ENCODE data around the gene XRN1. TPM values are rescaled to one million over a fixed set of nuclear protein-coding genes. Genes with fewer than 3 reads are reported as not detected.
A peak's percentile ranks its signal among the peaks of the same experiment; 100 is the strongest.

The XRN1 gene
- total RNA-seq (45.6 TPM), polyA plus RNA-seq (ENCODE audit: insufficient read depth, low read depth, low replicate concordance) (2.8 TPM)
- long read RNA-seq, donor 1 = 0 reads
- long read RNA-seq, donor 2, partial matches to known transcripts = 10 of 11 reads
- long read RNA-seq, donor 2, other reads (novel, unspliced or antisense) = 0 of 11 reads
- long read RNA-seq, donor 3 = 0 reads
- long read RNA-seq, donor 4 = 0 reads
- long read RNA-seq, donor 5 = 0 reads
- long read RNA-seq, donor 6 = 0 reads
- long read RNA-seq, donor 7, partial matches to known transcripts = 0 of 5 reads
- long read RNA-seq, donor 7, other reads (novel, unspliced or antisense) = 4 of 5 reads
- long read RNA-seq, donor 8 = 0 reads
- long read RNA-seq, donor 9 = 0 reads
- long read RNA-seq, donor 10, partial matches to known transcripts = 0 of 4 reads
- long read RNA-seq, donor 10, other reads (novel, unspliced or antisense) = 0 of 4 reads

GRCh38 chr3:142447852-142448823 is at the start of gene XRN1:
TSS of gene XRN1 (minus strand) at chr3:142448037. CDS start at chr3:142447944, 93 bp downstream.
- no peak for FAIRE-seq
- Histone ChIP-seq H3K4me3 (ENCODE audit: low read length in 3 of 3) (peak within 1 kb of the TSS; percentile 84 to 98 (median 94)), H3K9ac (ENCODE audit: low read length in 3 of 3) (peak within 1 kb of the TSS; percentile 88 to 100 (median 100)), H3K9me3 (ENCODE audit: control insufficient read depth in 2 of 3, insufficient read depth in 1 of 3, low read length in 3 of 3) (no peaks in the 10 kb centered on the region), H3K36me3 (ENCODE audit: control insufficient read depth in 2 of 3, insufficient read depth in 3 of 3, low read length in 3 of 3) (peaks cover 0 to 6% (median 3%) of the 10 kb centered on the region in 3 donors), H3K27ac (ENCODE audit: low read depth in 2 of 2, low read length in 2 of 2) (peak within 1 kb of the TSS; percentile 95 to 96), H3K4me1 (ENCODE audit: control insufficient read depth in 2 of 3, insufficient read depth in 2 of 3, low read depth in 1 of 3, low read length in 3 of 3) (peaks cover 0 to 15% (median 3%) of the 10 kb centered on the region in 3 donors), H3K27me3 (ENCODE audit: control insufficient read depth, insufficient read depth, low read length) (no peaks in the 10 kb centered on the region)
- peak; percentile 95 to 98 (median 97) for DNase-seq
- intact Hi-C loops (cut with DNase I) = no loop called here
- no peak for TF ChIP-seq CTCF (IDR thresholded peaks at IDR 0.05; ENCODE audit: borderline replicate concordance, extremely low read depth, insufficient read depth)

GRCh38 chr3:142495103-142495502 is 47.3 kb upstream of the XRN1 start:
- no peak for TF ChIP-seq CTCF (IDR thresholded peaks at IDR 0.05; ENCODE audit: borderline replicate concordance, extremely low read depth, insufficient read depth)
- DNase-seq (no peak), FAIRE-seq (no peak)
- H3K27ac ChIP-seq (ENCODE audit: low read depth in 2 of 2, low read length in 2 of 2) = no peak overlapping the region
- intact Hi-C loops (cut with DNase I) = no loop called here
- peaks cover 2 to 21% (median 11%) of the 10 kb centered on the region in 3 donors for H3K36me3 ChIP-seq (ENCODE audit: control insufficient read depth in 2 of 3, insufficient read depth in 3 of 3, low read length in 3 of 3)
- no peak overlapping the region for H3K9ac ChIP-seq (ENCODE audit: low read length in 3 of 3)
- no peaks in the 10 kb centered on the region for H3K9me3 ChIP-seq (ENCODE audit: control insufficient read depth in 2 of 3, insufficient read depth in 1 of 3, low read length in 3 of 3)
- H3K4me3 ChIP-seq (ENCODE audit: low read length in 3 of 3) = no peak overlapping the region
- no peaks in the 10 kb centered on the region for H3K27me3 ChIP-seq (ENCODE audit: control insufficient read depth, insufficient read depth, low read length)
- no peaks in the 10 kb centered on the region for H3K4me1 ChIP-seq (ENCODE audit: control insufficient read depth in 2 of 3, insufficient read depth in 2 of 3, low read depth in 1 of 3, low read length in 3 of 3)

GRCh38 chr3:142492184-142492583 is 44.3 kb upstream of the XRN1 start:
- H3K4me1 ChIP-seq (ENCODE audit: control insufficient read depth in 2 of 3, insufficient read depth in 2 of 3, low read depth in 1 of 3, low read length in 3 of 3) = no peaks in the 10 kb centered on the region
- H3K9ac ChIP-seq (ENCODE audit: low read length in 3 of 3) = no peak overlapping the region
- no peaks in the 10 kb centered on the region for H3K9me3 ChIP-seq (ENCODE audit: control insufficient read depth in 2 of 3, insufficient read depth in 1 of 3, low read length in 3 of 3)
- H3K36me3 ChIP-seq (ENCODE audit: control insufficient read depth in 2 of 3, insufficient read depth in 3 of 3, low read length in 3 of 3) = peaks cover 4 to 41% (median 16%) of the 10 kb centered on the region in 3 donors
- DNase-seq = no peak
- H3K27me3 ChIP-seq (ENCODE audit: control insufficient read depth, insufficient read depth, low read length) = no peaks in the 10 kb centered on the region
- FAIRE-seq = no peak
- no peak overlapping the region for H3K27ac ChIP-seq (ENCODE audit: low read depth in 2 of 2, low read length in 2 of 2)
- H3K4me3 ChIP-seq (ENCODE audit: low read length in 3 of 3) = no peak overlapping the region
- intact Hi-C loops (cut with DNase I) = no loop called here
- TF ChIP-seq CTCF (IDR thresholded peaks at IDR 0.05; ENCODE audit: borderline replicate concordance, extremely low read depth, insufficient read depth) = no peak
